SK-N-MC (cell line): ENCODE data around the gene FAM50A.

ENCODE experiments used
- DNase-seq: peaks from one replicate; pipeline ENCODE4 v3.0.0-alpha.2; 2011; ENCODE audit warnings: low read depth, low spot score
- H3K27ac ChIP-seq: fragments of 200-600 bp; sonication (generic); 2 replicates; pipeline ENCODE4 v1.5.1; 2016; ENCODE audit warnings: mixed run types
- H3K36me3 ChIP-seq: fragments of 200-600 bp; sonication (generic); 2 replicates; pipeline ENCODE4 v1.6.1; 2017; ENCODE audit warnings: antibody characterized with exemption, low read length, mixed read lengths; ENCODE audit not compliant: insufficient read depth
- H3K4me3 ChIP-seq: fragments of 200-600 bp; sonication (generic); 2 replicates; pipeline ENCODE4 v1.5.1; 2016
- H3K9ac ChIP-seq: fragments of 200-600 bp; sonication (generic); 2 replicates; pipeline ENCODE4 v1.8.0; 2017; ENCODE audit warnings: mixed run types, mixed read lengths; ENCODE audit not compliant: insufficient read length
- H3K9me3 ChIP-seq: fragments of 200-600 bp; sonication (generic); 2 replicates; pipeline ENCODE4 v1.6.1; 2017; ENCODE audit warnings: low read depth, mild to moderate bottlenecking, antibody characterized with exemption, low read length, moderate library complexity, mixed read lengths
- EZH2 ChIP-seq: fragments of 200-600 bp; sonication (generic); IDR thresholded peaks from one replicate; pipeline ENCODE4 v1.6.1; 2017; ENCODE audit warnings: antibody characterized with exemption
- FOXP2 ChIP-seq: optimal IDR thresholded peaks from 2 replicates; pipeline ENCODE3; 2011; ENCODE audit warnings: mild to moderate bottlenecking, moderate library complexity; ENCODE audit not compliant: insufficient read depth; ENCODE audit errors: extremely low read length, control extremely low read depth
- POLR2AphosphoS5 ChIP-seq: IDR thresholded peaks from 2 replicates; pipeline ENCODE4 v1.6.1; 2012; ENCODE audit warnings: mild to moderate bottlenecking, low read depth, low read length, borderline replicate concordance

FAM50A gene

GRCh38 chrX:154411981-154412340, 32.0 kb upstream of the FAM50A start:
- H3K4me3 ChIP-seq = peak overlapping the region; percentile 80
- H3K36me3 ChIP-seq = no peaks in the 10 kb centered on the region
- TF ChIP-seq FOXP2 (no peak), POLR2AphosphoS5 (no peak; the same call in 1 of the 2 replicates), EZH2 (no peak)
- no peak overlapping the region for H3K27ac ChIP-seq
- no peak for DNase-seq
- no peaks in the 10 kb centered on the region for H3K9me3 ChIP-seq
- peak overlapping the region; percentile 76 for H3K9ac ChIP-seq

- H3K9me3 ChIP-seq = no peaks in the 10 kb centered on the region
- H3K27ac ChIP-seq = no peak overlapping the region
- no peak for DNase-seq
- TF ChIP-seq POLR2AphosphoS5 (no peak), FOXP2 (no peak), EZH2 (no peak)
- peak overlapping the region; percentile 80 for H3K4me3 ChIP-seq
- H3K36me3 ChIP-seq = no peaks in the 10 kb centered on the region
- no peak overlapping the region for H3K9ac ChIP-seq
Measured at GRCh38 chrX:154412468-154412867, 31.5 kb upstream of the FAM50A start.

- Histone ChIP-seq H3K4me3 (no peak overlapping the region), H3K27ac (no peak overlapping the region), H3K9ac (no peak overlapping the region), H3K36me3 (no peaks in the 10 kb centered on the region), H3K9me3 (no peaks in the 10 kb centered on the region)
- DNase-seq = no peak
- TF ChIP-seq EZH2 (no peak), FOXP2 (no peak)
Measured at GRCh38 chrX:154413142-154413541, 30.8 kb upstream of the FAM50A start.

GRCh38 chrX:154417157-154417556, 26.8 kb upstream of the FAM50A start:
- Histone ChIP-seq H3K9ac (no peak overlapping the region), H3K9me3 (no peaks in the 10 kb centered on the region), H3K36me3 (no peaks in the 10 kb centered on the region), H3K27ac (0 out of 2 replicates have a peak overlapping the region, but pooled peaks have one; percentile 25), H3K4me3 (no peak overlapping the region)
- no peak for DNase-seq
- TF ChIP-seq POLR2AphosphoS5 (no peak), FOXP2 (no peak), EZH2 (no peak)

- H3K9ac ChIP-seq = no peak overlapping the region
- TF ChIP-seq FOXP2 (no peak), EZH2 (no peak), POLR2AphosphoS5 (no peak)
- H3K9me3 ChIP-seq = no peaks in the 10 kb centered on the region
- no peak for DNase-seq
- H3K4me3 ChIP-seq = no peak overlapping the region
- no peaks in the 10 kb centered on the region for H3K36me3 ChIP-seq
- no peak overlapping the region for H3K27ac ChIP-seq
Measured at GRCh38 chrX:154419189-154419588, 24.8 kb upstream of the FAM50A start.

GRCh38 chrX:154419688-154420401, 24.1 kb upstream of the FAM50A start:
- no peak for DNase-seq
- H3K4me3 ChIP-seq = no peak overlapping the region
- H3K9ac ChIP-seq = no peak overlapping the region
- H3K9me3 ChIP-seq = no peaks in the 10 kb centered on the region
- H3K36me3 ChIP-seq = no peaks in the 10 kb centered on the region
- no peak overlapping the region for H3K27ac ChIP-seq
- TF ChIP-seq FOXP2 = no peak
- TF ChIP-seq POLR2AphosphoS5 = no peak
- no peak for TF ChIP-seq EZH2

GRCh38 chrX:154420402-154420756, 23.6 kb upstream of the FAM50A start:
- TF ChIP-seq EZH2 (no peak), FOXP2 (no peak), POLR2AphosphoS5 (no peak)
- no peak overlapping the region for H3K27ac ChIP-seq
- H3K9me3 ChIP-seq = no peaks in the 10 kb centered on the region
- DNase-seq = no peak
- no peak overlapping the region for H3K9ac ChIP-seq
- no peak overlapping the region for H3K4me3 ChIP-seq
- H3K36me3 ChIP-seq = no peaks in the 10 kb centered on the region

GRCh38 chrX:154426916-154427770, 16.8 kb upstream of the FAM50A start:
- DNase-seq = no peak
- H3K9me3 ChIP-seq = no peaks in the 10 kb centered on the region
- no peak for TF ChIP-seq FOXP2
- no peak for TF ChIP-seq EZH2
- no peak for TF ChIP-seq POLR2AphosphoS5
- no peak overlapping the region for H3K27ac ChIP-seq
- no peaks in the 10 kb centered on the region; the same call in 1 of the 2 replicates for H3K36me3 ChIP-seq
- H3K4me3 ChIP-seq = no peak overlapping the region
- H3K9ac ChIP-seq = no peak overlapping the region
